SK-N-SH (cell line): ENCODE data around the gene ZSCAN18. TPM values are rescaled to one million over a fixed set of nuclear protein-coding genes. Genes with fewer than 3 reads are reported as not detected.

ENCODE experiments used
- CTCF ChIA-PET: fragments of 300-600, 350-600 bp; formaldehyde crosslinking; extraction: SDS; loops from one replicate; lab custom pipeline; 2021; lab: Yijun Ruan, JAX
- POLR2A ChIA-PET: fragments of 350-600 bp; sonication (Branson Sonifier 250); formaldehyde crosslinking; extraction: SDS; loops from one replicate; lab custom pipeline; 2020; ENCODE audit warnings: antibody characterized with exemption, inconsistent platforms; lab: Yijun Ruan, JAX
- DNase-seq: peaks from one replicate; pipeline ENCODE4 v3.0.0; 2012
- H2AFZ ChIP-seq: fragments of 200-600 bp; sonication (generic); 2 replicates; pipeline ENCODE4 v1.8.1; 2016; ENCODE audit warnings: antibody characterized with exemption, mild to moderate bottlenecking, low read depth
- H3F3A ChIP-seq: fragments of 200-600 bp; sonication (generic); replicated peaks from 2 replicates; pipeline ENCODE3; 2016; ENCODE audit warnings: antibody characterized with exemption, mild to moderate bottlenecking; ENCODE audit not compliant: insufficient read depth
- H3K27ac ChIP-seq, 2 experiments: fragments of 200-500 bp in 1 of 2; fragments of 200-600 bp in 1 of 2; sonication (Bioruptor generic) in 1 of 2; sonication (generic), shearing (Covaris generic) in 1 of 2; 2 replicates each; pipeline versions ENCODE4 v1.5.1 to v1.6.1; 2014 to 2016; ENCODE audit warnings: low read depth in 2 of 2, inconsistent platforms in 1 of 2, low read length in 1 of 2, mild to moderate bottlenecking in 1 of 2, mixed read lengths in 1 of 2
- H3K27me3 ChIP-seq: fragments of 200-600 bp; sonication (generic), shearing (Covaris generic); 2 replicates; pipeline ENCODE4 v1.6.1; 2016; ENCODE audit warnings: mixed run types; ENCODE audit not compliant: insufficient read depth
- H3K36me3 ChIP-seq, 2 experiments: fragments of 200-500 bp in 1 of 2; fragments of 200-600 bp in 1 of 2; sonication (Bioruptor generic) in 1 of 2; sonication (generic) in 1 of 2; replicated peaks in 1 of 2; 2 replicates each; pipeline versions ENCODE3 to v1.5.1; 2014 to 2016; ENCODE audit warnings: low read length in 1 of 2, mild to moderate bottlenecking in 1 of 2; ENCODE audit not compliant: insufficient read depth in 2 of 2, control insufficient read depth in 1 of 2
- H3K4me1 ChIP-seq, 2 experiments: fragments of 200-500 bp in 1 of 2; fragments of 200-600 bp in 1 of 2; sonication (Bioruptor generic) in 1 of 2; sonication (generic), shearing (Covaris generic) in 1 of 2; 2 replicates each; pipeline versions ENCODE4 v1.5.1 to v1.6.1; 2014 to 2016; ENCODE audit warnings: low read depth in 1 of 2, low read length in 1 of 2, mixed run types in 1 of 2; ENCODE audit not compliant: insufficient read depth in 2 of 2, control insufficient read depth in 1 of 2
- H3K4me2 ChIP-seq: fragments of 200-600 bp; sonication (generic), shearing (Covaris generic); 2 replicates; pipeline ENCODE4 v1.6.1; 2017; ENCODE audit warnings: mixed run types
- H3K4me3 ChIP-seq, 2 experiments: fragments of 200-500 bp in 1 of 2; fragments of 200-600 bp in 1 of 2; sonication (Bioruptor generic) in 1 of 2; sonication (generic), shearing (Covaris generic) in 1 of 2; 2 replicates each; pipeline versions ENCODE4 v1.5.1 to v1.8.1; 2014 to 2016; ENCODE audit warnings: low read depth in 2 of 2, inconsistent platforms in 1 of 2, low read length in 1 of 2, mild to moderate bottlenecking in 1 of 2, mixed read lengths in 1 of 2, moderate library complexity in 1 of 2
- H3K79me2 ChIP-seq: fragments of 200-600 bp; sonication (generic); 2 replicates; pipeline ENCODE4 v1.8.1; 2017; ENCODE audit warnings: mild to moderate bottlenecking; ENCODE audit not compliant: insufficient read depth
- H3K9ac ChIP-seq: fragments of 200-600 bp; sonication (generic); 2 replicates; pipeline ENCODE4 v1.6.1; 2017; ENCODE audit warnings: mixed run types
- H3K9me2 ChIP-seq: fragments of 200-600 bp; sonication (generic); 2 replicates; pipeline ENCODE4 v1.6.1; 2017; ENCODE audit warnings: mixed run types
- H3K9me3 ChIP-seq: fragments of 200-600 bp; sonication (generic); 2 replicates; pipeline ENCODE4 v1.6.1; 2017; ENCODE audit warnings: mixed run types, mild to moderate bottlenecking, moderate library complexity
- H4K20me1 ChIP-seq: fragments of 200-600 bp; sonication (generic); 2 replicates; pipeline ENCODE4 v1.6.1; 2017; ENCODE audit warnings: mild to moderate bottlenecking, mixed run types; ENCODE audit not compliant: insufficient read depth
- CHD2 ChIP-seq: fragments of 150-350 bp; IDR thresholded peaks from 2 replicates; pipeline ENCODE4 v1.6.1; 2018; ENCODE audit warnings: low read length; ENCODE audit not compliant: partially characterized antibody
- EP300 ChIP-seq, 2 experiments: IDR thresholded peaks; 2 replicates each; pipeline versions ENCODE4 v1.4.0 to v1.6.1; 2012; ENCODE audit warnings: borderline replicate concordance in 1 of 2, low read depth in 1 of 2, low read length in 1 of 2
- FOXJ3 ChIP-seq: sonication (generic); formaldehyde crosslinking; IDR thresholded peaks from 2 replicates; pipeline ENCODE4 v1.5.1; 2020; ENCODE audit warnings: mild to moderate bottlenecking, missing genetic modification reagents
- FOXM1 ChIP-seq: IDR thresholded peaks from 2 replicates; pipeline ENCODE4 v1.4.0; 2012; ENCODE audit warnings: low read depth, mild to moderate bottlenecking
- GATA2 ChIP-seq: sonication (generic); formaldehyde crosslinking; IDR thresholded peaks from 2 replicates; pipeline ENCODE4 v1.5.0; 2020; ENCODE audit warnings: mild to moderate bottlenecking, missing genetic modification reagents
- IRF3 ChIP-seq: fragments of 150-350 bp; IDR thresholded peaks from 2 replicates; pipeline ENCODE4 v1.6.1; 2016; ENCODE audit warnings: mild to moderate bottlenecking, low read depth, low read length
- JUND ChIP-seq: IDR thresholded peaks from 2 replicates; pipeline ENCODE4 v1.4.0; 2012
- MAX ChIP-seq: IDR thresholded peaks from 2 replicates; pipeline ENCODE4 v1.4.0; 2012; ENCODE audit warnings: low read depth
- MEF2A ChIP-seq: IDR thresholded peaks from 2 replicates; pipeline ENCODE4 v1.4.0; 2012; ENCODE audit warnings: low read depth, borderline replicate concordance
- MXI1 ChIP-seq: IDR thresholded peaks from 2 replicates; pipeline ENCODE4 v1.6.1; 2012; ENCODE audit warnings: mild to moderate bottlenecking, low read depth, low read length, improper control_type of control experiment
- NRF1 ChIP-seq: IDR thresholded peaks from 2 replicates; pipeline ENCODE4 v1.6.1; 2012; ENCODE audit warnings: low read depth, mild to moderate bottlenecking, low read length
- PBX3 ChIP-seq: IDR thresholded peaks from 2 replicates; pipeline ENCODE4; 2012
- POLR2AphosphoS5 ChIP-seq: IDR thresholded peaks from 2 replicates; pipeline ENCODE4 v1.6.1; 2012; ENCODE audit warnings: low read depth, low read length
- RCOR1 ChIP-seq: fragments of 150-350 bp; IDR thresholded peaks from 2 replicates; pipeline ENCODE4 v1.6.1; 2017; ENCODE audit warnings: antibody characterized with exemption, low read length
- SIN3A ChIP-seq: IDR thresholded peaks from 2 replicates; pipeline ENCODE4 v1.6.1; 2012; ENCODE audit warnings: low read depth, mild to moderate bottlenecking, low read length, moderate library complexity, borderline replicate concordance
- SMC3 ChIP-seq: IDR thresholded peaks from 2 replicates; pipeline ENCODE4 v1.6.1; 2012; ENCODE audit warnings: low read depth, low read length, improper control_type of control experiment
- TAF1 ChIP-seq: IDR thresholded peaks from 2 replicates; pipeline ENCODE4 v1.6.1; 2012; ENCODE audit warnings: low read depth, mild to moderate bottlenecking, low read length, moderate library complexity, borderline replicate concordance
- TCF12 ChIP-seq: IDR thresholded peaks from 2 replicates; pipeline ENCODE4 v1.4.0; 2012
- USF1 ChIP-seq: IDR thresholded peaks from 2 replicates; pipeline ENCODE4 v1.4.0; 2012; ENCODE audit warnings: low read depth, borderline replicate concordance
- USF2 ChIP-seq: fragments of 150-350 bp; IDR thresholded peaks from 2 replicates; pipeline ENCODE4 v1.6.1; 2017; ENCODE audit warnings: antibody characterized with exemption, low read length, low read depth, borderline replicate concordance
- YY1 ChIP-seq: IDR thresholded peaks from 2 replicates; pipeline ENCODE4 v1.4.0; 2012; ENCODE audit warnings: low read depth, mild to moderate bottlenecking
- ZBTB33 ChIP-seq: IDR thresholded peaks from 2 replicates; pipeline ENCODE4 v1.4.0; 2012; ENCODE audit warnings: low read depth, borderline replicate concordance
- WGBS: methylation state at CpG from one replicate; pipeline ENCODE4 v1.1.6; 2017; ENCODE audit warnings: low lambda C conversion rate; 5-methylcytosine and 5-hydroxymethylcytosine counted together
- polyA plus RNA-seq, 3 experiments: library from polyadenylated mRNA; depleted of rRNA; stranded (reverse); fragments of >200 nt; gene quantifications; 2 replicates each; pipeline ENCODE4 v1.2.3, GENCODE V29; 2012

ZSCAN18 gene
- polyA plus RNA-seq, 1 of the 3 experiments (the other 2 are of a cell fraction) = 26.7 TPM

- H3K4me1 ChIP-seq = no peaks in the 10 kb centered on the region
- H4K20me1 ChIP-seq = no peaks in the 10 kb centered on the region
- no peaks in the 10 kb centered on the region for H3F3A ChIP-seq
- no peak overlapping the region for H3K9ac ChIP-seq
- H3K27me3 ChIP-seq = no peaks in the 10 kb centered on the region
- H3K9me2 ChIP-seq = no peaks in the 10 kb centered on the region
- TF ChIP-seq SIN3A (no peak), NRF1 (no peak), MAX (no peak), USF2 (no peak)
- TF ChIP-seq, all 33 proteins: peak for 0
- no peak overlapping the region for H3K4me3 ChIP-seq
- H3K27ac ChIP-seq = no peak overlapping the region
- H2AFZ ChIP-seq = no peak overlapping the region
- no peaks in the 10 kb centered on the region for H3K9me3 ChIP-seq
- 63% methylated on average over 9 of the region's 26 CpGs for WGBS
- no peaks in the 10 kb centered on the region for H3K36me3 ChIP-seq
- POLR2A ChIA-PET = no interaction called here
- no peaks in the 10 kb centered on the region for H3K79me2 ChIP-seq
- CTCF ChIA-PET = interaction anchor here (0.8 kb wide), 1 partner anchor 16 kb away, joined by 3 read pairs; no protein-coding TSS in a partner anchor
- no peak overlapping the region for H3K4me2 ChIP-seq
- no peak for DNase-seq
Measured at GRCh38 chr19:58044886-58045285, 53.1 kb downstream of the ZSCAN18 start.

GRCh38 chr19:58044391-58044790, 53.6 kb downstream of the ZSCAN18 start:
- no peaks in the 10 kb centered on the region for H3F3A ChIP-seq
- H3K9me2 ChIP-seq = no peaks in the 10 kb centered on the region
- no peaks in the 10 kb centered on the region for H3K9me3 ChIP-seq
- H3K4me2 ChIP-seq = no peak overlapping the region
- no peak overlapping the region for H3K4me3 ChIP-seq
- POLR2A ChIA-PET = no interaction called here
- no peaks in the 10 kb centered on the region for H4K20me1 ChIP-seq
- H3K9ac ChIP-seq = no peak overlapping the region
- no peaks in the 10 kb centered on the region for H3K79me2 ChIP-seq
- H3K27ac ChIP-seq = no peak overlapping the region
- 76% methylated on average over 41 of the region's 42 CpGs for WGBS
- no peaks in the 10 kb centered on the region for H3K4me1 ChIP-seq
- CTCF ChIA-PET = no interaction called here
- H2AFZ ChIP-seq = no peak overlapping the region
- no peak for DNase-seq
- TF ChIP-seq NRF1 (no peak), EP300 (IDR thresholded peaks at IDR 0.05; ENCODE audit: borderline replicate concordance in 1 of 2, low read depth in 1 of 2, low read length in 1 of 2) (no peak), PBX3 (no peak), MEF2A (no peak), TCF12 (no peak), CHD2 (no peak), USF2 (no peak), GATA2 (CRISPR knock-in tag) (no peak), ZBTB33 (no peak), FOXM1 (no peak), SMC3 (no peak), YY1 (no peak), JUND (no peak), USF1 (no peak), RCOR1 (no peak), TAF1 (no peak), POLR2AphosphoS5 (no peak), IRF3 (no peak), MXI1 (no peak), FOXJ3 (CRISPR knock-in tag) (no peak)
- H3K27me3 ChIP-seq = no peaks in the 10 kb centered on the region
- no peaks in the 10 kb centered on the region for H3K36me3 ChIP-seq
